IPS-18c (cell line): ENCODE results near the gene FAM156A.
A peak's percentile ranks its signal among the peaks of the same experiment; 100 is the strongest.
"Not testable (repeated sequence)": the region's sequence is repeated elsewhere in the genome, so short reads cannot be mapped to it uniquely, and the experiment has no call there.

ENCODE experiments used
- H3K4me3 ChIP-seq: 2 replicates; pipeline ENCODE4 v1.7.0; 2013; ENCODE audit warnings: low read depth, mild to moderate bottlenecking, low read length, moderate library complexity; ENCODE audit not compliant: insufficient read depth
- H3K9me3 ChIP-seq: one replicate; pipeline ENCODE4 v1.6.1; 2013; ENCODE audit warnings: mild to moderate bottlenecking, low read length, moderate library complexity; ENCODE audit not compliant: control insufficient read depth, insufficient read depth

The FAM156A gene

DNA sequence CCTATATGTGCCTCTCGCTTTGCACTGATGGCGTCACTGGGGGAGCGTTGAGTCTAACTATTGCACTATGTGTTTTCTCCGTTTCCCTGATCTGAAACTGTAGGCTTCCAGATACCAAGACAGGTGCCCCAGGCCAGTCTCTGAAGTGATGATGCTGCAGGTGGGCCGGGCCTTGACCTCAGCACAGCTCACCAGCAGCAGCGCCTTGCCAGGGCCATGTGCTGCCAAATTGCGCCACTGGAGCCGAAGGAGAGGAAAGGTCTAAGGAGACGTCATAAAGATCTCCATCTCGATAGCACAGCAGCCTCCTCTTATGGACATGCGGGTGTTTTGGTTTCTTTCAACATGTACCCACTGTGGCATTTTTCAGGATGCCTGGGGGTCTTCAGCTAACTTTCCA is 17.3 kb upstream of the FAM156A start:
- H3K9me3 ChIP-seq, H3K4me3 ChIP-seq: not testable (repeated sequence)

DNA sequence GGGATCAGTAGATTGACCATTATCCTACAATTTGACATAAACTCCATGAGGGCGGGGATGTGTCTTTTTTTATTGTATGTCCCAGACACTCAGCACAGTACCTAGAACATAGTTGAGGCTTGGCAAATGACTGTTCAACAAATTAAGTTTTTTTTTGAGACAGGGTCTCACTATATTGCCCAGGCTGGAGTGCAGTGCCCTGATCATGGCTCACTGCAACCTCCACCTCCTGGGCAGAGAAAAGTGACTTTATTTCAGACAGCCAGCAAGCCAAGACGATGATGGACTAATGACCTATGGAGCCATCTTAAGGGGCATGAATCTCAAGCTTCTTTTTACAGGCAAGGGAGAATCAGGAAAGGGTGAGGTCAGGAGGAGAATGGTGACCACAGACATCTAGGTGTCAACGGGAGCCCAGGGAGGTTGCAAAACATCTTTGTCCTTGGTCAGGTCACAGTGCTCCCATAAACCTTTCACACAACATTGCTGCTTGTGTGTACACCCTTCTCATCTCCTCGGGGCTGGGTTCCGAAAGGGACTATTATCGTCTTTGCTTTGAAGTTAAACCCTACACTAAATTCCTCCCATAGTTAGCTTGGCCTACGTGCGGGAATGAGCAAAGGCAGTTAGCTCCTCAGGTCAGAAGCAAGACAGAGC is 16.1 kb upstream of the FAM156A start:
- H3K4me3 ChIP-seq, H3K9me3 ChIP-seq: not testable (repeated sequence)

DNA sequence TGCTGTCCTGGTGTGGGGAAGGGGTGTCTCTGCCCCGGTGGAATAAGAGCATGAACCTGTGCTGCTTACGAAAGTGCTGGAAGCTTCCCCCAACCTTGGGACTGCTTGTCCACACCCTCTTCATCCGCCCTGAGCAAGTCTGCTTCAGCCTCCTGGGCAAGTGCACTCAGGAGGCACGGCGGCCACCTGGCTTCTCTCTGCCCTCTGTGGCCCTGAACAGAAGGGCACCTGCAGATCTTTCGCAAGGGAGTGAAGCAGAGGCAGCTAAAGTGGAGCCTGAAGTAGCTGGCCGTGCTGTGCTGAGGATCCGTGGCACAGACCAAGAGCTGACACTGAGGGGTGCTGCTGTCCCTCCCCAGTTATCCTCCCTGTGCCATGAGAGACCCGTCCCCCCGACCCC is 9.6 kb upstream of the FAM156A start:
- not testable (repeated sequence) for H3K4me3 ChIP-seq, H3K9me3 ChIP-seq

DNA sequence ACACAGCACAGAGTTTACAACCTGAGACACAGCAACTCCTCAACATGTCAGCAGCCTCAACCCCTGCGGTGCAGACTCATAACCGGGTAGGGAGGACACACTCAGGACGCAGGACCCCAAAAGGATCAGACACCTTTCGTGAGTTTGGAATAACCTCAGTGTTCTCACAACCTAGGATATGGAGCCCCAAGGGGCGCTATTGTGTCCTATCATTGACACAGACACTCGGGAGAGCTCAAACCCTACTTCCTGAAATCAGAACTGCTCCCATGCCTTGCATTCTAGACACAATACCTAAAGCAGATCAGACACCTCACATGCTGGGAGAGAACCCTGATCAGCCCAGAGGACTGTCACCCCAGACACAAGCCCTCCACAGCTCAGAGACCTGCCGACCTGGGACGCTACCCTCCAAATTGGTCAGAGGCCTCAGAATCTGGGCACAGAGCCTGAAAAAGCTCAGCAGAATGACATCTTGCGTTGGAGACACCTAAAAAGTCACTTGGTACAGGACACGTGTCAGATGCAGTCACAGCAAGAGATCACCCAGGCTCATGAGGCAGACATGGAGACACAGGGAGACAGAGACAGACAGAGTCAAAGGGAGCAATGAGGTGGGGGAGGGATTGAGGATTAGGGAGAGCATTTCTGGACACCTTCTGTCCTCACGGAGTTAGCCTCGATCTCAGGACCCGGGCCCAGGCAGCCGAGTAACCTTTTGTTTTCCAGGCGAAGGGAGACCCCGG is 8.8 kb upstream of the FAM156A start:
- not testable (repeated sequence) for H3K9me3 ChIP-seq, H3K4me3 ChIP-seq

DNA sequence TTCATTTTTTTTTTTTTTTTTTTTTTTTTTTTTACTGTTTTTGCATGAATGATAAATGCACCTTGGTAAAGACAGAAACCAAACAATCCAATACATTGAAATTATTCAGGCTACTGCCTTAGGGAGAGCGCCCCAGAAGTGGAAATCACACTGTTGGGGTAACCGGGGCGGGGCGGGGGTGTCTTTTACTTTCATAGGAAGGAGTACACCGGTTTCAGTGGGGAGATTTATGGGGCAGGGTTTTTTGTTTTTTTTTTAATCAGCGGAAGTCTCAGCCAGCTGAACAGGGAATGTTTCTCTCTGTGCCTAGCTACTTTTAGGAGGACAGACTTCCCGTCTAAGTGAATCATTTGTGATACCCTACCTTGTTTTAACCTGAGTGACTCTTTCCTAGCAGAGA is 643 bp upstream of the FAM156A start:
- not testable (repeated sequence) for H3K9me3 ChIP-seq, H3K4me3 ChIP-seq

DNA sequence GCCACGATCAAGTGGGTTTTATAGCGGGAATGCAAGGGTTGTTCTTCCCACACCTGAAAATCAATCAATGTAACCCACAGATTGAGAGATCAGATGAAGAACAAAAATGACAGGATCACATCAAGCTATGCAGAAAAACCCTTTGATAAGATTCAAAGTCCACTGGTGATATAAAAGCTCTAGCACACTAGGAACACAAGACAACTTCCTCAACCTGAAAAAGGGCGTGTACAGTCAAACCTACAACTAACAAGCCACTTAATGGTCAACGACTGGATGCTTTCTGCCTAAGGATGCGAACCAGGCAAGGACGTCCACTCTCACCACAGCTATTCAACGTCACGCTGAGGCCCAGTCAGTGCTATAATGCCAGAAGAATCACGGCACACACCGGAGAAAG is 8.4 kb downstream of the FAM156A start:
- H3K4me3 ChIP-seq, H3K9me3 ChIP-seq: not testable (repeated sequence)

DNA sequence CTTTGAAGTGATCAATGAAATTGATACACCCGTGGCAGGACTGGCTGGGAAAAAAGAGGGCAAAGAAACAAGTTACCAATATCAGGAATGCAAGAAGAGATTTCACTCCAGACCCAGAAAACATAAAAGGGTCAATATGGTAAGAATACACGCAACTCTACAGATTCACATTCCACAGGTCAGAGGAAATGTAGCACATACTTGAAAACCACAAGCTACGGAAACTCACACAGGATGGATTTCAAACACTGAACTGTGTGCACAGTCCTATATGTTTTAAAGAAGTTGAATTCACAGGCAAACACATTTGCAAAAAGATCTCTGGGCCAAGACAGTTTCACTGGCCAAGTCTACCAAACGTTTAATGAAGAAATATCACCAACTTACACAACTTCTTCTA is 9.0 kb downstream of the FAM156A start:
- not testable (repeated sequence) for H3K4me3 ChIP-seq, H3K9me3 ChIP-seq

DNA sequence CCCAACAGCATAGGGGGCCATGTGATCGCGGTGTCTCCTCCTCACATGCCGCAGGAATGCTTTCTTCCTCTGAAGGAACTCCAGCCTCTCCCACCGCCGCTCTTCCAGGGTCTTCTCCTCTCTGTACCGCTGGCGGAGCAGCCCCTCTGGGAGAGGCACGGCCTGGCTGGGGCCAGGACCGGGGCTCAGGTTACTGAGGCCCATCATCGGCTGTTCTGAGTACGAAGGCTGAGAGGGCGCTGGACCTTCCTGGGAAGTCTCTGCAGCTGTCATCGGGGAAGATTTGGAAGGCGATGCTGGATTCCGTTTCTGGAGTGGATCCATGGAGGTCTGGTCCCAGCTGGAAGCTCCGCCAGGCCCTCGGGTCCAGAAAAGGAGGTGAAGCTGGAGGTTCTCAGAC is 10.1 kb downstream of the FAM156A start:
- not testable (repeated sequence) for H3K4me3 ChIP-seq, H3K9me3 ChIP-seq

DNA sequence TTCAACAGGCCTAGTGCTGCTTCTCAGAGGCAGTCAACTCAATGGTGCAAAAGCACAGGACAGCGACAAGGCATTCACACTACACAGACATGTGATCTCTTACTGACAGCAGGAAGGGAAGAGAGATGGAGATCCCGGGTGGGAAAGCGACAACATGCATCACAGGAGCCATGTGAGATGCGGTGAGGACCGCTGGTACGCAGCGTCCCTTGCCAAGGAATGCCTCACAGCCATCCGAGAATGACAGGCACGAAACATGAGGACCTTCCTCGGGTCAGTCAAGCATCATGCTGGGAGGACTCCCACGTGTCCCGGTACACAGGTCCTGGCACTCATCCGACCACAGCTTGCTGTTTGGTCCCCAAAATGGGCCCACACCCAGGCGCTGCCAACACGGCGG is 10.8 kb downstream of the FAM156A start:
- H3K4me3 ChIP-seq, H3K9me3 ChIP-seq: not testable (repeated sequence)

DNA sequence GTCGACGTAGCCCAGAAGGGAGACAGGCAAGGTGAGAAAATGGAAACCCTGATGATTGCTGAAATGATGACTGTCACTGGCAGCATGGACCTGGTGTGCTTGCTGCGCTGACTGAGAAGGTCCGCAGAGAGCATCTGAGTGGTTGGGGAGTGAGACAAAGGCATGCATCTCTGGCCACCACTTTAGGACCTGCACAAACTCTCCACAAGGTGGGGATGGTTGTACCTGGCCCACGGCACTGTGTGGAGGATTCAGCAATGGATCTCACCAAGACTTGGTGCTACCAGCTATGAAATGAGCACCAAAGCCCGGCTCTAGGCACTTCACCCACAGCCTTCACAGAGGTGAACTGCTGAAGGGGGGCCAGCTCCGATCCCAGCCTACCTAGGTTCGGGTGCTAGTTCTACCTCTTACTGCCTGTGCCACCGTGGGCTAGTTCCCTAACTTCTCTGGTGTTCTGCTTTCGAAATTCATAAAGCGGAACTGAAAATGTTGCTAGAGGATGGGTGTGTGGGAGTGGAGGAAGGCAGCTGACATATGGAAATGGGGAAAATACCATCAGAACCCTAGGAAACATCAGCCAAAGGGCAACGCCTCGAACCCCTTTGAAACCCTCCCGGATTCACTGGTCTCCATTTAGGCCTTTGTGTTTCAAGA is 12.4 kb downstream of the FAM156A start:
- H3K4me3 ChIP-seq, H3K9me3 ChIP-seq: not testable (repeated sequence)

DNA sequence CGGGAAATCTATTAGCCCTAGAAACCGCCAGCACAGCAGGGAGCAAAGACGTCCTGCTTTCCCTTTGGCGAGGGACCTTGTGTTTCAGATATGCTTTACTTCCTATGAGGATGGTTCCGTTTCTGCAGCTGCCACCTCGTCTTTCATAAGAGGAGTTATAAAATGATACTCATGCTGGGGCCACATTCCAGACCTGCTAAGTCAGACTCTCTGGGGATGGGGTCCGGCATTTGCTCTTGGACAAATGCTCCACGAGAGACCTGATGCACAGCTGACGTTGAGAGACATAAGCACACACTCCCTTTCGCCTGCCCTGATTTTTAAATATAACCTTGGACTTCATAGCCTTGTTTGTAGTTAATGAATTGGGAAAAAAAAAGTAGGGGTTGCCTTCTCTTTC is 16.6 kb downstream of the FAM156A start:
- not testable (repeated sequence) for H3K4me3 ChIP-seq, H3K9me3 ChIP-seq

DNA sequence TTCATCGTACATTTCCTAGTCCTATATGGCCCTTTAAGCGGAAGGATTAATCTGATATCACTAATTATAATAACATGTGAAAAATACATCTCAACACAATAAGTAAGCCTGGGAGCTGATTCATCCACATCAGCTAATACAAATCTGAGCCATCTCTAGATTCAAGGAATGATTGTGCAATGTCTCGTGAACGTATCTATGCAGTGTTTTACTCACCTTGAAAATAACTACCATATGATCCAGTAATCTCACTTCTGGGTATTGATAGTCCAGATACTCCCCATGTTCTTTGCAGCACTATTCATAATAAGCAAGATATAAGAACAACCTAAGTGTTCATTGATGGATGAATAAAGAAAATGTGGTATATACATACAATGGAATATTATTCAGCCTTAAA is 17.6 kb downstream of the FAM156A start:
- H3K4me3 ChIP-seq, H3K9me3 ChIP-seq: not testable (repeated sequence)

DNA sequence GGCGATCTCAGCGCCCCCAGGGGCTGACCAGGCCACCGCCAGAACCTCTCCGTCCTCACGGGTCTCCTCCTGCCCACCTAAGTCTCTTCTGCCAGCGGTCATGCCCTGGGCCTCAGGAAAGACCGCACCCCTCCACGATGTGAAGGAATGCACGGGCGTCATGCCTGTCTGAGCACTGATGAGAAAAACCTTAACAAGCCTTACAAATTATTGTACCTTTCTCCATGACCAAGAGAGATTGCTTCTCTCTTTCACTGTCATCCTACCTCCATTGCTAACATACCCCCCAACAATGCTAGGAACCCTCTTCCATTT is 22.9 kb downstream of the FAM156A start:
- H3K4me3 ChIP-seq = peak overlapping the region; percentile 63
- not testable (repeated sequence) for H3K9me3 ChIP-seq

DNA sequence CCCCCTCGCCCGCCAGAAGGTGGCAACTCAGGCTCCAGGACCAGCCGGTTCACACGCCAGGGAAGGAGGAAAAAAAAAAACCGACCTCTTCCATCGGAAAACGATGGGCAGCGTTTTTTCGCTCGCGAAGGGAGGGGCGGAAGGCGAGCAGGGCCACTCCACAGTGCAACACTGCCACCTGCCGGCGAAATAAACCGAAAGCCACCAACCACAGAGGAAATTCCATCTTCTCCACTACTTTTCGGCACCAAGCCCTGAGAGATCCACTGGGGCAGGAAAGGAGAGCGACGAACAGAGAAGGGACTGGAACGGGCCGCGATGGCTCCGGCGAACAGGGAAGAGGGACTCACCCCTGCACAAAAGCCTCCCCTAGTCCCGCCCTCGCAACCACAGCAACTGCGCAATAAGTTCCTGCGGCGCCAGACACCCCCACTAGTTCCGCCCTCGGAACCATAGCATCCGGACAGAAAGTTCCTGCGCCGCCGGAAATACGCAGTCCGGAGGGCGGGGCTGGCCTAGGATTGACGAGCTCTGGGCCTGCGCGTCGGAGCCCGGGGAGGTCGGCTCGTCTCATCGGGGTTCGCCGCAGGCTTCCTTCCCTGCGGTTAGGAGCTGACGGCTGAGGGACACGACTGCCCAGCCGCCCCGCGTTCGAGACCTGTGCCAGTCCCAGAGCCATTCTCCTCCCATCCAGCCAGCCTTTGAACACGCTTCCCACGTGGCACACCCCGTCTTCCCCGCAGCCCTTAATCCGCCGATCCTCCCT is 23.4 kb downstream of the FAM156A start:
- H3K4me3 ChIP-seq = peak overlapping the region; percentile 63

DNA sequence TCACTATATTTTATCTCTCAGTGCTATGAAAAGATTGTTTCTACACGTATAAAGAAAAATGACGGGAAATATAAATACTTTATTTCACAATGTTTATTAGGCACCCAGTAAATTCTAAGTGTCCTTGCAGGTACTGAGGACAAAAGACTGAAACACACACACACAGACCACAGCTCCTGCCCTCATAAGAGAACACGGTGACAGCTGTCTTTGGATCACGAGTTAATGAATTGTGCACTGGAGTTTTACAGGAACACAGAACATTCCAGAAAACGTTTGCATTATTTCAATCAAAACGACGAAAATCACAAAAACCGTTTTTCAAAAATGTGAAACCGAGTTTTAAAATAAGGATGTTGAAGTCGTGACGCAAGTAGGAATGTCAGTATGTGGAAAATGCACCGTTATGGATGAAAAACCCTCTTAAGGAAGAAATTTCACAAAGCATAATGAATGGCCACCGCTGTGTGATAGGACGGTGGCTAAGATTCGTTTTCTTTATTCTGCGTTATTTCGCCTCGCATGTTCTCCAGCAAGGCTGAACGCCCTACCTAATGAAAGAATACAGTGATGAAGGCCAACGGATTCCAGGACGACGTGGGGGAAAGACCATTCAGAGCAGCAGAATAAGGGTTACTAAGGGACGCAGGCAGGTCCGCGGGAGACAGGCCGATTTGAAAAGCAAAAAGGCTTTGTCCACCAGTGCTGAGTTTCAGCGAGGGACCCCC is 24.2 kb downstream of the FAM156A start:
- Histone ChIP-seq H3K4me3 (peak overlapping the region; percentile 37; the same call in 1 of the 2 replicates), H3K9me3 (no peaks in the 10 kb centered on the region)

More for the DNA sequence above, 23.4 kb downstream of the FAM156A start:
- H3K9me3 ChIP-seq = no peaks in the 10 kb centered on the region

DNA sequence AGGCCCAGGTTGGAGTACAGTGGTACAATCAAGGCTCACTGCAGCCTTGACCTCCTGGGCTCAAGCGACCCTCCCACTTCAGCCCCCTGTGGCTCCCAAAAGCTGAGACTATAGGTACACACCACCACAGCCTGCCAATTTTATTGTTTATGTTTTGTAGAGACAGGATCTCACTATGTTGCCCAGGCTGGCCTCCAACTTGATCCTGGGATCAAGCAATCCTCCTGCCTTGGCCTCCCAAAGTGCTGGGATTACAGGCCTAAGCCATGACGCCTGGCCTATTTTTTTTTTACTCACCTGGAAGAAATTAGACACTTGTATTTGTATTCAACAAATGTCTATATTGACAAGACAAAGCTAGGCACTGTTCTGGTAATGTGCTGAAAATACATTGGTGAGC is 25.1 kb downstream of the FAM156A start:
- Histone ChIP-seq H3K4me3 (no peak overlapping the region), H3K9me3 (no peaks in the 10 kb centered on the region)

DNA sequence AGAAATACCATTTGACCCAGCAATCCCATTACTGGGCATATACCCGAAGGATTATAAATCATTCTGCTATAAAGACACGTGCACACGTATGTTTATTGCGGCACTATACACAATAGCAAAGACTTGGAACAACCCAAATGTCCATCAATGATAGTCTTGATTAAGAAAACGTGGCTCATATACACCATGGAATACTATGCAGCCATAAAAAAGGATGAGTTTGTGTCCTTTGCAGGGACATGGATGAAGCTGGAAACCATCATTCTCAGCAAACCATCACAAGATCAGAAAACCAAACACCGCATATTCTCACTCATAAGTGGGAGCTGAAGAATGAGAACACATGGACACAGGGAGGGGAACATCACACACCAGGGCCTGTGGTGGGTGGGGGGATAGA is 28.1 kb downstream of the FAM156A start:
- H3K9me3 ChIP-seq, H3K4me3 ChIP-seq: not testable (repeated sequence)
